ENCODE measurements around the gene TACC2. TPM values are rescaled to one million over a fixed set of nuclear protein-coding genes. Genes with fewer than 3 reads are reported as not detected.
"Not testable (repeated sequence)": the region's sequence is repeated elsewhere in the genome, so short reads cannot be mapped to it uniquely, and the experiment has no call there.

TACC2 gene
- total RNA-seq, 1 experiment from 2014 or later = 24.4 TPM

DNA sequence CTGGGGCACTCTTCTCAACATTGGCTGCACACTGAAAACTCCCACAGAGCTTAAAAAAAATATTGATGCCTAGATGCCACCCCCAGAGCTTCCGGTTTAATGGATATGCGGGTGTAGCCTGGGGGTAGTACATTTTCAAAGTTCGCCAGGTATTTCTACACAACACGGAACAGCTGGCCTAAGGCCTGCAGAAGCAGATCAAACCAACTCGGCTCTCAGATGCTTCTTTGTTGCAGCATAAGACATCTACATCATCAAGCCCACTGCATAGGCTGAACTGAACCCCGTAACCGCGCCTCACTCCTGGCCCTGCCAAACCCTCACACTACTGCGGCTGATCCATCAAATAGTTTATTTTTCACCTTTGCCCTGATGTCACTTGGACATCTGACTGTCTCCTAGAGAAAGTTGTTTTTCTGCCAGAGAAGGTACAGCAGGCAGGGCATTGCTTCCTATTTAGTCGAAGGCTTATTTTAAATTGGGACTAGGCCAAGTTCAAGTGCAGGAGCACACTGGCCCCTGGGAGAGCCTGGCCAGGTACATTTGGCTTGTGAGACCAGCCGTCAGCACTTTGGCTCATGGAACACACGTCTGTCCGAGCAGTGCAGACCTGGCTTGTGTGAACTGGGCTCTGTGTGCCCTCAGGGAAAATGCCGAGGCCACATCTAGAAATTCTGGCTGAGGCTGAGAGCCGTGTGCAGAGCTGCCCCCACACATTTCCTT lies 113.3 kb downstream of the TACC2 start:
- CTCF ChIA-PET = interaction anchor here (1.3 kb wide), 1 partner anchor 17 kb away, joined by 3 read pairs; no protein-coding TSS in a partner anchor
- Mint-ChIP-seq H3K27me3 (ENCODE audit: unreplicated experiment) (peaks cover 10% of the 10 kb centered on the region), H3K4me1 (ENCODE audit: low read depth, unreplicated experiment) (no peaks in the 10 kb centered on the region), H3K36me3 (ENCODE audit: insufficient read depth, unreplicated experiment) (no peaks in the 10 kb centered on the region), H3K27ac (ENCODE audit: unreplicated experiment) (no peak overlapping the region), H3K9me3 (ENCODE audit: low read depth, unreplicated experiment) (no peaks in the 10 kb centered on the region), H3K4me3 (ENCODE audit: low read depth, unreplicated experiment) (no peak overlapping the region)
- TF ChIP-seq, protein P1, sequence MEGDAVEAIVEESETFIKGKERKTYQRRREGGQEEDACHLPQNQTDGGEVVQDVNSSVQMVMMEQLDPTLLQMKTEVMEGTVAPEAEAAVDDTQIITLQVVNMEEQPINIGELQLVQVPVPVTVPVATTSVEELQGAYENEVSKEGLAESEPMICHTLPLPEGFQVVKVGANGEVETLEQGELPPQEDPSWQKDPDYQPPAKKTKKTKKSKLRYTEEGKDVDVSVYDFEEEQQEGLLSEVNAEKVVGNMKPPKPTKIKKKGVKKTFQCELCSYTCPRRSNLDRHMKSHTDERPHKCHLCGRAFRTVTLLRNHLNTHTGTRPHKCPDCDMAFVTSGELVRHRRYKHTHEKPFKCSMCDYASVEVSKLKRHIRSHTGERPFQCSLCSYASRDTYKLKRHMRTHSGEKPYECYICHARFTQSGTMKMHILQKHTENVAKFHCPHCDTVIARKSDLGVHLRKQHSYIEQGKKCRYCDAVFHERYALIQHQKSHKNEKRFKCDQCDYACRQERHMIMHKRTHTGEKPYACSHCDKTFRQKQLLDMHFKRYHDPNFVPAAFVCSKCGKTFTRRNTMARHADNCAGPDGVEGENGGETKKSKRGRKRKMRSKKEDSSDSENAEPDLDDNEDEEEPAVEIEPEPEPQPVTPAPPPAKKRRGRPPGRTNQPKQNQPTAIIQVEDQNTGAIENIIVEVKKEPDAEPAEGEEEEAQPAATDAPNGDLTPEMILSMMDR (IDR thresholded peaks at IDR 0.05; ENCODE audit: unreplicated experiment) = no peak
- no peak for DNase-seq
- BruUV-seq (replicated peaks) = no TSS peak
- intact Hi-C loops (cut with micrococcal nuclease; ENCODE audit: unreplicated experiment) = no loop called here

DNA sequence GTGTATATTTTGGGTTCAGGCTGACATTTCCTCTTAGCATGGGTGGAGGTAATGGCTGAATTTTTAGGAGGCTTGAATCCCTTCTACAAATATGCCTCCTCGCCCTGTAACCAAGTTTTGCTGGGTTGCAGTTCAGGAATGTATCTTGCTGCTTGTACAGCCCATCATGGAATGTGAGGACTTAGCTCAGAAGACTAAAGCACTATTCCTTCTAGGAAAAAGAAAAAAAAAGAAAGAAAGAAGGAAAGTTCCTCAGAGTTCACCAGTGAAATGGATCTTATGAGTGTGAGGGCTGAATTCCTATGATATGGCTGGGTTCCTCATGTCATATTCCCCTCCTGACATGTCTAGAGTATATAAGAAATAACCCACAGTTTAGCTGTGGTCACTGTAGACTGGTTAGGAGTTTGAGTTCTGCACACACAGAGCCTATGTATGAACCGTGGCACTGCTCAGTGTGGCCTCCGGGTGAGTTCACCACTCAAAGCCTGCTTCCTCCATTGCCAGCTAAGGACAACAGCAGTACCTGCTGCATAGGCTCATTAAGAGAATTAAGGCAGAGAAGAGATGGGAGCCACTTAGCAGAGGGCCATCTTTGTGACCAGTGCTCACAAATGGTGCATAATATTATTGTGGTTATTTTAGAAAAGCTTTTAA lies 114.0 kb downstream of the TACC2 start:
- Mint-ChIP-seq H3K4me1 (ENCODE audit: low read depth, unreplicated experiment) (no peaks in the 10 kb centered on the region), H3K9me3 (ENCODE audit: low read depth, unreplicated experiment) (no peaks in the 10 kb centered on the region), H3K4me3 (ENCODE audit: low read depth, unreplicated experiment) (no peak overlapping the region), H3K36me3 (ENCODE audit: insufficient read depth, unreplicated experiment) (no peaks in the 10 kb centered on the region), H3K27me3 (ENCODE audit: unreplicated experiment) (peaks cover 3% of the 10 kb centered on the region), H3K27ac (ENCODE audit: unreplicated experiment) (no peak overlapping the region)
- intact Hi-C loops (cut with micrococcal nuclease; ENCODE audit: unreplicated experiment) = no loop called here
- no TSS peak for BruUV-seq (replicated peaks)
- TF ChIP-seq, protein P1 (IDR thresholded peaks at IDR 0.05; ENCODE audit: unreplicated experiment) = no peak
- CTCF ChIA-PET = no interaction called here
- no peak for DNase-seq

DNA sequence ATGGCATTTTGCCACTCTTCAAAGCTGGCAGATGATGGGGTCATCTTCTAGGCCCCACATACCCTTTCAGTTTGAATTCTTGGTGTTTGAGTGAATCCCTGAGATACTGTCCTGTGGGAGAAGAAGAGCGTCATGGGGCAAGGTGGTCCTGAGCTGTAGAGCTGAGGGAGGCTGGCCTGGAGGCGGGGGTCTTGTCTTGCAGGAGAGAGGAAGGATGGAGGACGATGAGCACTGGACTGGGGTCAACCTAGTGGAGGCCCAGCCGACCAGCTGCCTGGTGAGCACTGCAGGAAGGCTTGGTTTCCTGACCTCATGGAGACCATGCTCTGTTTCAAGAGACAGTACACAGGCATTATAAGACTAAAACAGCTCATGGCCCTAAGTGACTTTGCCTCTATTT lies 114.6 kb downstream of the TACC2 start:
- Mint-ChIP-seq H3K36me3 (ENCODE audit: insufficient read depth, unreplicated experiment) (no peaks in the 10 kb centered on the region), H3K27me3 (ENCODE audit: unreplicated experiment) (no peaks in the 10 kb centered on the region), H3K27ac (ENCODE audit: unreplicated experiment) (no peak overlapping the region), H3K9me3 (ENCODE audit: low read depth, unreplicated experiment) (no peaks in the 10 kb centered on the region), H3K4me1 (ENCODE audit: low read depth, unreplicated experiment) (no peaks in the 10 kb centered on the region), H3K4me3 (ENCODE audit: low read depth, unreplicated experiment) (no peak overlapping the region)
- no TSS peak for BruUV-seq (replicated peaks)
- DNase-seq = no peak
- intact Hi-C loops (cut with micrococcal nuclease; ENCODE audit: unreplicated experiment) = no loop called here
- CTCF ChIA-PET = no interaction called here
- TF ChIP-seq, protein P1 (IDR thresholded peaks at IDR 0.05; ENCODE audit: unreplicated experiment) = no peak

DNA sequence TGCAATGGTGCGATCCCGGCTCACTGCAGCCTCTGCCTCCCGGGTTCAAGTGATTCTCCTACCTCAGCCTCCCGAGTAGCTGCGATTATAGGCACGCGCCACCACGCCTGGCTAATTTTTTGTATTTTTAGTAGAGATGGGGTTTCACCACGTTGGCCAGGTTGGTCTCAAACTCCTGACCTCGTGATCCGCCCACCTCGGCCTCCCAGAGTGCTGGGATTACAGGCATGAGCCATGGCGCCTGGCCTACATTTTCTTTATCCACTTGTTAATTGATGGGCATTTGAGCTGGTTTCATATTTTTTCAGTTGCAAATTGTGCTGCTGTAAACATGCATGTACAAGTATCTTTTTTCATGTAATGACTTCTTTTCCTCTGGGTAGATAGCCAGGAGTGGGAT lies 119.8 kb downstream of the TACC2 start:
- DNase-seq; H3K4me1 Mint-ChIP-seq (ENCODE audit: low read depth, unreplicated experiment); H3K27ac Mint-ChIP-seq (ENCODE audit: unreplicated experiment); intact Hi-C loops (cut with micrococcal nuclease; ENCODE audit: unreplicated experiment); H3K27me3 Mint-ChIP-seq (ENCODE audit: unreplicated experiment); BruUV-seq (replicated peaks); H3K9me3 Mint-ChIP-seq (ENCODE audit: low read depth, unreplicated experiment); CTCF ChIA-PET; H3K4me3 Mint-ChIP-seq (ENCODE audit: low read depth, unreplicated experiment): not testable (repeated sequence)
- peaks cover 18% of the 10 kb centered on the region for H3K36me3 Mint-ChIP-seq (ENCODE audit: insufficient read depth, unreplicated experiment)
